Measurements from ENCODE around the gene RNF225.
"Not testable (repeated sequence)": the region's sequence is repeated elsewhere in the genome, so short reads cannot be mapped to it uniquely, and the experiment has no call there.

RNF225 gene

GRCh38 chr19:58400916-58401839 is 5.7 kb downstream of the RNF225 start:
- peak; percentile 97 to 100 (median 99) for DNase-seq
- H3K27ac Mint-ChIP-seq = peak overlapping the region; percentile 89 to 96
- peaks cover 0 to 15% of the 10 kb centered on the region in 2 donors for H3K27me3 Mint-ChIP-seq
- peaks cover 9% of the 10 kb centered on the region in 2 donors for H3K4me1 Mint-ChIP-seq (ENCODE audit: low read depth in 2 of 2)
- H3K9me3 Mint-ChIP-seq = no peaks in the 10 kb centered on the region
- H3K4me3 Mint-ChIP-seq = peak overlapping the region; percentile 82 to 84
- peak; percentile 93 for ATAC-seq (replicated peaks)
- H3K36me3 Mint-ChIP-seq (ENCODE audit: insufficient read depth) = peaks cover 23% of the 10 kb centered on the region

GRCh38 chr19:58401840-58402421 is 6.5 kb downstream of the RNF225 start:
- no peak for DNase-seq
- peaks cover 23% of the 10 kb centered on the region for H3K36me3 Mint-ChIP-seq (ENCODE audit: insufficient read depth)

GRCh38 chr19:58403920-58404478 is 8.5 kb downstream of the RNF225 start:
- not testable (repeated sequence) for H3K27ac Mint-ChIP-seq; H3K4me3 Mint-ChIP-seq; DNase-seq; ATAC-seq (replicated peaks); H3K9me3 Mint-ChIP-seq; H3K27me3 Mint-ChIP-seq
- Mint-ChIP-seq H3K36me3 (ENCODE audit: insufficient read depth) (peaks cover 20% of the 10 kb centered on the region), H3K4me1 (ENCODE audit: low read depth in 2 of 2) (peaks cover 27 to 30% of the 10 kb centered on the region in 2 donors)

More at GRCh38 chr19:58401840-58402421, 6.5 kb downstream of the RNF225 start:
- peaks cover 0 to 15% of the 10 kb centered on the region in 2 donors for H3K27me3 Mint-ChIP-seq
- H3K27ac Mint-ChIP-seq = peak overlapping the region; percentile 89 to 96
- no peak for ATAC-seq (replicated peaks)
- no peaks in the 10 kb centered on the region for H3K9me3 Mint-ChIP-seq
- H3K4me1 Mint-ChIP-seq (ENCODE audit: low read depth in 2 of 2) = peaks cover 12 to 13% of the 10 kb centered on the region in 2 donors
- peak overlapping the region; percentile 82 to 84 for H3K4me3 Mint-ChIP-seq

GRCh38 chr19:58406818-58407657 is 11.6 kb downstream of the RNF225 start:
- Mint-ChIP-seq H3K27ac (peak overlapping the region in 1 of 2 donors; percentile 93), H3K27me3 (no peaks in the 10 kb centered on the region), H3K9me3 (no peaks in the 10 kb centered on the region), H3K36me3 (ENCODE audit: insufficient read depth) (peaks cover 10% of the 10 kb centered on the region), H3K4me3 (peak overlapping the region; percentile 93 to 98), H3K4me1 (ENCODE audit: low read depth in 2 of 2) (peaks cover 27 to 33% of the 10 kb centered on the region in 2 donors)
- DNase-seq (no peak), ATAC-seq (replicated peaks) (no peak)

- Mint-ChIP-seq H3K36me3 (ENCODE audit: insufficient read depth) (peaks cover 7% of the 10 kb centered on the region), H3K4me3 (peak overlapping the region; percentile 93 to 98), H3K4me1 (ENCODE audit: low read depth in 2 of 2) (peaks cover 27 to 33% of the 10 kb centered on the region in 2 donors), H3K27ac (peak overlapping the region; percentile 93 to 97), H3K27me3 (no peaks in the 10 kb centered on the region), H3K9me3 (no peaks in the 10 kb centered on the region)
- DNase-seq (no peak), ATAC-seq (replicated peaks) (no peak)
Measured at GRCh38 chr19:58407658-58408151, 12.2 kb downstream of the RNF225 start.

GRCh38 chr19:58408152-58409009 is 12.9 kb downstream of the RNF225 start, which contains the start of gene ZNF584:
Gene ZNF584 (plus strand): TSS chr19:58408649. CDS start chr19:58409148, 499 bp downstream.
- Mint-ChIP-seq H3K9me3 (no peaks in the 10 kb centered on the region), H3K4me1 (ENCODE audit: low read depth in 2 of 2) (peaks cover 27 to 33% of the 10 kb centered on the region in 2 donors), H3K27me3 (no peaks in the 10 kb centered on the region), H3K27ac (peak within 1 kb of the TSS; percentile 93 to 97), H3K4me3 (peak within 1 kb of the TSS; percentile 93 to 98), H3K36me3 (ENCODE audit: insufficient read depth) (peaks cover 7% of the 10 kb centered on the region)
- peak; percentile 94 for ATAC-seq (replicated peaks)
- DNase-seq = peak; percentile 88 to 90 (median 89)

GRCh38 chr19:58409010-58409790 is 13.7 kb downstream of the RNF225 start:
- peak overlapping the region; percentile 93 to 97 for H3K27ac Mint-ChIP-seq

GRCh38 chr19:58416604-58417003 is 21.1 kb downstream of the RNF225 start:
- ATAC-seq (replicated peaks) = no peak
- H3K36me3 Mint-ChIP-seq (ENCODE audit: insufficient read depth) = peaks cover 29% of the 10 kb centered on the region
- H3K4me1 Mint-ChIP-seq (ENCODE audit: low read depth in 2 of 2) = peaks cover 0 to 5% of the 10 kb centered on the region in 2 donors
- H3K4me3 Mint-ChIP-seq = no peak overlapping the region
- H3K27me3 Mint-ChIP-seq = no peaks in the 10 kb centered on the region
- H3K27ac Mint-ChIP-seq = peak overlapping the region in 1 of 2 donors; percentile 41
- DNase-seq = no peak
- H3K9me3 Mint-ChIP-seq = no peaks in the 10 kb centered on the region

More at GRCh38 chr19:58409010-58409790, 13.7 kb downstream of the RNF225 start:
- H3K4me1 Mint-ChIP-seq (ENCODE audit: low read depth in 2 of 2) = peaks cover 27 to 33% of the 10 kb centered on the region in 2 donors
- ATAC-seq (replicated peaks) = no peak
- H3K4me3 Mint-ChIP-seq = peak overlapping the region; percentile 93 to 98
- no peaks in the 10 kb centered on the region for H3K9me3 Mint-ChIP-seq
- peaks cover 8% of the 10 kb centered on the region for H3K36me3 Mint-ChIP-seq (ENCODE audit: insufficient read depth)
- no peak for DNase-seq
- no peaks in the 10 kb centered on the region for H3K27me3 Mint-ChIP-seq

- Mint-ChIP-seq H3K36me3 (ENCODE audit: insufficient read depth) (peaks cover 29% of the 10 kb centered on the region), H3K4me1 (ENCODE audit: low read depth in 2 of 2) (peaks cover 0 to 5% of the 10 kb centered on the region in 2 donors), H3K4me3 (no peak overlapping the region), H3K27ac (peak overlapping the region in 1 of 2 donors; percentile 41), H3K27me3 (no peaks in the 10 kb centered on the region), H3K9me3 (no peaks in the 10 kb centered on the region)
- DNase-seq (no peak), ATAC-seq (replicated peaks) (no peak)
Measured at GRCh38 chr19:58417071-58417470, 21.6 kb downstream of the RNF225 start.

- Mint-ChIP-seq H3K4me3 (no peak overlapping the region), H3K4me1 (ENCODE audit: low read depth in 2 of 2) (no peaks in the 10 kb centered on the region), H3K27ac (no peak overlapping the region), H3K36me3 (ENCODE audit: insufficient read depth) (peaks cover 3% of the 10 kb centered on the region), H3K27me3 (no peaks in the 10 kb centered on the region), H3K9me3 (no peaks in the 10 kb centered on the region)
- DNase-seq (no peak), ATAC-seq (replicated peaks) (no peak)
Measured at GRCh38 chr19:58428617-58429016, 33.2 kb downstream of the RNF225 start.

GRCh38 chr19:58429745-58430144 is 34.3 kb downstream of the RNF225 start:
- Mint-ChIP-seq H3K36me3 (ENCODE audit: insufficient read depth) (peaks cover 9% of the 10 kb centered on the region), H3K27me3 (no peaks in the 10 kb centered on the region), H3K4me1 (ENCODE audit: low read depth in 2 of 2) (no peaks in the 10 kb centered on the region), H3K4me3 (no peak overlapping the region), H3K27ac (no peak overlapping the region), H3K9me3 (no peaks in the 10 kb centered on the region)
- ATAC-seq (replicated peaks) = no peak
- no peak for DNase-seq

Measured in effector memory CD8-positive, alpha-beta T cell (primary cell).